WERI-Rb-1 (cell line): Measurements from ENCODE around the gene BARX2.

ENCODE experiments used
- DNase-seq: peaks from one replicate; pipeline ENCODE4 v3.0.0-alpha.2; 2020
- H3K27ac ChIP-seq: fragments of 250-450 bp; sonication (Bioruptor Pico); 2 replicates; pipeline ENCODE4 v1.5.1; 2020; ENCODE audit warnings: mild to moderate bottlenecking, moderate library complexity
- H3K27me3 ChIP-seq: fragments of 250-450 bp; sonication (Bioruptor Pico); 2 replicates; pipeline ENCODE4 v1.5.1; 2021; ENCODE audit warnings: mild to moderate bottlenecking, low read depth, moderate library complexity; ENCODE audit not compliant: insufficient read depth, severe bottlenecking
- H3K36me3 ChIP-seq: fragments of 250-450 bp; sonication (Bioruptor Pico); 2 replicates; pipeline ENCODE4 v1.5.1; 2020; ENCODE audit warnings: mild to moderate bottlenecking, moderate library complexity
- H3K4me3 ChIP-seq: 2 replicates; pipeline ENCODE4 v1.5.1; 2011; ENCODE audit warnings: low read depth, mild to moderate bottlenecking, control low read depth, low read length
- H3K9me3 ChIP-seq: fragments of 250-450 bp; sonication (Bioruptor Pico); 2 replicates; pipeline ENCODE4 v1.5.1; 2021; ENCODE audit warnings: mild to moderate bottlenecking, moderate library complexity; ENCODE audit not compliant: severe bottlenecking
- TF ChIP-seq, protein P1 (sequence below): IDR thresholded peaks from 2 replicates; pipeline ENCODE4 v1.5.1; 2011; ENCODE audit warnings: low read depth, mild to moderate bottlenecking, control low read depth, inconsistent platforms, low read length

Gene BARX2

DNA sequence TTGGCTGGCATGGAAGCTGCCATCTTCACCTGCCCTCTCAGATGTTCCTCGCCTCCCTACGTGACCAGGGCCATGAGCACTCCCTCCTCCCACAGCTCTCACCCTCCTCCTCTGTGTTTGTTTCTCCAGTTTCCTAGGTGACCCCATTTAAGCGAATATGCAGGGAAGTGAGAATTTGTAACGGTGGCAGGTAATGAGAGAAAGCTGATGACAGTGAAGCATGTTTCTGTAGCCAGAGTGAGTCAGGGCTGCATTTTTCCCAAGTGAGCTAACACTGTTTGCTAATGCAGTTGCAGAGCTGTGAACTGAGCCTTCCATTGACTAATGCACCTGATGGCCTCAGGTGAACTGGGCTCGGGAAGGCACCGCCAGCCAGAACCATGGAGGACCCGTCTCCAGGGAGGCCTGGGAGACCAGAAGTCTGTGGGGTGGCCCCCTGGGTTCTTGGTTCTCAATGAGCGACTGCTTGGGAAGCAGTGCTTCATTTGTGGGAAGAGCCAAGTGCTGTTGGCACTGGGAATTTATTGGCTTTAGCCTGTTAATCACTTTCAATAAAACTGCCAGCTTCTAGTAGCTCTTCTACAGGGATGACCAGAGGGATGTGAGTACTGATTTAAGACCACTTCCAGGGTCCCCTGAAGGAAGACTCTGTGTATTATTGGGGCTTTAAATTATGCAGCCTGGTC lies 64.5 kb downstream of the BARX2 start:
- Histone ChIP-seq H3K27me3 (peaks cover 89% of the 10 kb centered on the region), H3K36me3 (no peaks in the 10 kb centered on the region), H3K4me3 (no peak overlapping the region), H3K27ac (no peak overlapping the region), H3K9me3 (no peaks in the 10 kb centered on the region)
- TF ChIP-seq, protein P1, sequence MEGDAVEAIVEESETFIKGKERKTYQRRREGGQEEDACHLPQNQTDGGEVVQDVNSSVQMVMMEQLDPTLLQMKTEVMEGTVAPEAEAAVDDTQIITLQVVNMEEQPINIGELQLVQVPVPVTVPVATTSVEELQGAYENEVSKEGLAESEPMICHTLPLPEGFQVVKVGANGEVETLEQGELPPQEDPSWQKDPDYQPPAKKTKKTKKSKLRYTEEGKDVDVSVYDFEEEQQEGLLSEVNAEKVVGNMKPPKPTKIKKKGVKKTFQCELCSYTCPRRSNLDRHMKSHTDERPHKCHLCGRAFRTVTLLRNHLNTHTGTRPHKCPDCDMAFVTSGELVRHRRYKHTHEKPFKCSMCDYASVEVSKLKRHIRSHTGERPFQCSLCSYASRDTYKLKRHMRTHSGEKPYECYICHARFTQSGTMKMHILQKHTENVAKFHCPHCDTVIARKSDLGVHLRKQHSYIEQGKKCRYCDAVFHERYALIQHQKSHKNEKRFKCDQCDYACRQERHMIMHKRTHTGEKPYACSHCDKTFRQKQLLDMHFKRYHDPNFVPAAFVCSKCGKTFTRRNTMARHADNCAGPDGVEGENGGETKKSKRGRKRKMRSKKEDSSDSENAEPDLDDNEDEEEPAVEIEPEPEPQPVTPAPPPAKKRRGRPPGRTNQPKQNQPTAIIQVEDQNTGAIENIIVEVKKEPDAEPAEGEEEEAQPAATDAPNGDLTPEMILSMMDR, result no peak
- no peak for DNase-seq

GRCh38 chr11:129442171-129442570 lies 66.5 kb downstream of the BARX2 start:
- H3K27me3 ChIP-seq, result peaks cover 86% of the 10 kb centered on the region
- H3K36me3 ChIP-seq, result no peaks in the 10 kb centered on the region
- TF ChIP-seq, protein P1, result no peak
- H3K27ac ChIP-seq, result no peak overlapping the region
- H3K9me3 ChIP-seq, result no peaks in the 10 kb centered on the region
- DNase-seq, result no peak
- H3K4me3 ChIP-seq, result no peak overlapping the region

- H3K36me3 ChIP-seq, result no peaks in the 10 kb centered on the region
- TF ChIP-seq, protein P1, result no peak
These were observed 67.6 kb downstream of the BARX2 start for GRCh38 chr11:129443276-129443675.

GRCh38 chr11:129444274-129444673 lies 68.6 kb downstream of the BARX2 start:
- Histone ChIP-seq H3K27me3 (peaks cover 91% of the 10 kb centered on the region), H3K36me3 (no peaks in the 10 kb centered on the region), H3K4me3 (no peak overlapping the region), H3K9me3 (peaks cover 10% of the 10 kb centered on the region), H3K27ac (no peak overlapping the region)
- TF ChIP-seq, protein P1, result no peak
- DNase-seq, result no peak

More at GRCh38 chr11:129443276-129443675, 67.6 kb downstream of the BARX2 start:
- DNase-seq, result no peak
- Histone ChIP-seq H3K27me3 (peaks cover 90% of the 10 kb centered on the region), H3K27ac (no peak overlapping the region), H3K4me3 (no peak overlapping the region), H3K9me3 (peaks cover 4% of the 10 kb centered on the region)

DNA sequence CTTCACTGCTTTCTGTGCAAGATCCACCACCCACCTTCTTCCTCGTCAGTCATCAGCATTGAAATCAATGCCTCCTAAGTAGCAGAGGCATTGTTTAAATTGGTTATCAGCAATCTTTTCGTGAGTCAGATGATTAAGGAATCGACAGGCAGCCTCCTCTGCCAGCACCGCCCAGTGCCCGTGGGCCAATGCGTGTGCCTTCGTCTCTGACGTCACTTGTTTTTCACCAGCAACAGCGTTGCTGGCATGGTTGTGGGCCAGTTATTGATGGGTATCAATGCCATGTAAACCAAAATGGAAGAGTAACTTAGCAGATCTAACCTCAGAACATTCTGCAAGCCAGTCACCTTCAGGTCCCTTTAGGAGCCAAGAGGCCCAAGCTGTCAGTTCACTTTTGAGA lies 69.6 kb downstream of the BARX2 start:
- H3K27ac ChIP-seq, result no peak overlapping the region
- no peak overlapping the region for H3K4me3 ChIP-seq
- peaks cover 10% of the 10 kb centered on the region for H3K9me3 ChIP-seq
- no peaks in the 10 kb centered on the region for H3K36me3 ChIP-seq
- no peak for DNase-seq
- peaks cover 91% of the 10 kb centered on the region for H3K27me3 ChIP-seq
- TF ChIP-seq, protein P1, result no peak

DNA sequence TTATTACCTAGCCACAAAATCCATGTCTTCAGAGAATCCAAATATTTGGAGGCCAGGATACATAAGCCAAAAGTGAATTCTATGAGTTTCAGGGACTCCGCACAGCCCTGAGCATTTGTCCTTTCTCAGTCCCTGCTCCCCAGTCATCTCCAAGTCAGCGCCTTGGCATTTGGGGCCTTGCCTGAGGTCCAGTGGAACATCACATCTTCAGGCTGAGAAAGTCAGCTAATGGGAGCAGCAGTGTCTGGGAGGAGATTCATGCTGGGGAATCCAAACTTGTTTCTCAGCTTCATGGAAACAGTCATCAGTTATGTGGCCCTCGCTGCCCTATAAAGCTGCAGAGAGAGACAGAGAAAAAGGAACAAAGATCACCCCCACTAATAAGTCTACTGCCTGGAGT lies 70.9 kb downstream of the BARX2 start:
- no peak overlapping the region for H3K27ac ChIP-seq
- no peak overlapping the region for H3K4me3 ChIP-seq
- TF ChIP-seq, protein P1, result no peak
- H3K36me3 ChIP-seq, result no peaks in the 10 kb centered on the region
- H3K27me3 ChIP-seq, result peaks cover 90% of the 10 kb centered on the region
- no peak for DNase-seq
- peaks cover 10% of the 10 kb centered on the region for H3K9me3 ChIP-seq
